ENCODE data around the gene MTHFD2L. TPM values are rescaled to one million over a fixed set of nuclear protein-coding genes. Genes with fewer than 3 reads are reported as not detected.
"Not testable (repeated sequence)": the region's sequence is repeated elsewhere in the genome, so short reads cannot be mapped to it uniquely, and the experiment has no call there.

Gene MTHFD2L
- polyA plus RNA-seq, 1 donor from 2014 or later = 5.1 TPM

GRCh38 chr4:74121643-74122579, 36.0 kb upstream of the MTHFD2L start:
- H3K27me3 Mint-ChIP-seq = peaks cover 5% of the 10 kb centered on the region
- H3K36me3 Mint-ChIP-seq = peaks cover 1% of the 10 kb centered on the region
- no peak overlapping the region for H3K27ac Mint-ChIP-seq
- H3K4me1 Mint-ChIP-seq = no peaks in the 10 kb centered on the region
- peaks cover 2 to 5% (median 4%) of the 10 kb centered on the region in 3 donors for H3K9me3 Mint-ChIP-seq
- no peak overlapping the region for H3K4me3 Mint-ChIP-seq

- no peaks in the 10 kb centered on the region for H3K36me3 Mint-ChIP-seq
- H3K4me3 Mint-ChIP-seq = no peak overlapping the region
- H3K4me1 Mint-ChIP-seq = no peaks in the 10 kb centered on the region
- peaks cover 3% of the 10 kb centered on the region for H3K27me3 Mint-ChIP-seq
- no peak overlapping the region for H3K27ac Mint-ChIP-seq
- H3K9me3 Mint-ChIP-seq = peaks cover 2 to 5% (median 2%) of the 10 kb centered on the region in 3 donors
These were observed 34.7 kb upstream of the MTHFD2L start for GRCh38 chr4:74123065-74123728.

GRCh38 chr4:74125029-74125428, 32.9 kb upstream of the MTHFD2L start:
- Mint-ChIP-seq H3K4me1 (no peaks in the 10 kb centered on the region), H3K27ac (no peak overlapping the region), H3K27me3 (peaks cover 2% of the 10 kb centered on the region), H3K36me3 (no peaks in the 10 kb centered on the region), H3K9me3 (peaks cover 2 to 7% (median 5%) of the 10 kb centered on the region in 3 donors), H3K4me3 (no peak overlapping the region)

- Mint-ChIP-seq H3K4me3 (no peak overlapping the region), H3K4me1 (no peaks in the 10 kb centered on the region), H3K9me3 (peaks cover 0 to 8% (median 0%) of the 10 kb centered on the region in 3 donors), H3K36me3 (no peaks in the 10 kb centered on the region), H3K27me3 (peaks cover 2% of the 10 kb centered on the region), H3K27ac (no peak overlapping the region)
These were observed 30.2 kb upstream of the MTHFD2L start for GRCh38 chr4:74127745-74128144.

- H3K9me3 Mint-ChIP-seq, H3K4me1 Mint-ChIP-seq, H3K36me3 Mint-ChIP-seq, H3K4me3 Mint-ChIP-seq, H3K27ac Mint-ChIP-seq, H3K27me3 Mint-ChIP-seq: not testable (repeated sequence)
These were observed 27.1 kb upstream of the MTHFD2L start for GRCh38 chr4:74130843-74131242.

GRCh38 chr4:74132188-74132587, 25.7 kb upstream of the MTHFD2L start:
- H3K9me3 Mint-ChIP-seq, H3K36me3 Mint-ChIP-seq, H3K4me3 Mint-ChIP-seq, H3K27ac Mint-ChIP-seq, H3K4me1 Mint-ChIP-seq, H3K27me3 Mint-ChIP-seq: not testable (repeated sequence)

- Mint-ChIP-seq H3K4me1 (no peaks in the 10 kb centered on the region), H3K27me3 (peaks cover 7% of the 10 kb centered on the region), H3K4me3 (no peak overlapping the region), H3K36me3 (no peaks in the 10 kb centered on the region), H3K27ac (no peak overlapping the region), H3K9me3 (peaks cover 0 to 8% (median 4%) of the 10 kb centered on the region in 3 donors)
These were observed 25.0 kb upstream of the MTHFD2L start for GRCh38 chr4:74132944-74133343.

- Mint-ChIP-seq H3K9me3 (peaks cover 0 to 8% (median 4%) of the 10 kb centered on the region in 3 donors), H3K36me3 (no peaks in the 10 kb centered on the region), H3K4me3 (no peak overlapping the region), H3K27me3 (peaks cover 7% of the 10 kb centered on the region), H3K27ac (peak overlapping the region in 1 of 3 donors; percentile 0), H3K4me1 (no peaks in the 10 kb centered on the region)
These were observed 24.0 kb upstream of the MTHFD2L start for GRCh38 chr4:74133786-74134499.

GRCh38 chr4:74134500-74134852, 23.4 kb upstream of the MTHFD2L start:
- peaks cover 9% of the 10 kb centered on the region for H3K27me3 Mint-ChIP-seq
- H3K9me3 Mint-ChIP-seq = peaks cover 0 to 7% (median 4%) of the 10 kb centered on the region in 3 donors
- no peaks in the 10 kb centered on the region for H3K4me1 Mint-ChIP-seq

GRCh38 chr4:74146581-74147129, 11.3 kb upstream of the MTHFD2L start:
- Mint-ChIP-seq H3K9me3 (peaks cover 5 to 13% (median 10%) of the 10 kb centered on the region in 3 donors), H3K27me3 (peaks cover 8% of the 10 kb centered on the region), H3K27ac (no peak overlapping the region), H3K4me1 (no peaks in the 10 kb centered on the region), H3K36me3 (no peaks in the 10 kb centered on the region), H3K4me3 (no peak overlapping the region)

More at GRCh38 chr4:74134500-74134852, 23.4 kb upstream of the MTHFD2L start:
- H3K4me3 Mint-ChIP-seq = peak overlapping the region in 1 of 4 donors; percentile 2
- no peak overlapping the region for H3K27ac Mint-ChIP-seq
- no peaks in the 10 kb centered on the region for H3K36me3 Mint-ChIP-seq

- H3K36me3 Mint-ChIP-seq = no peaks in the 10 kb centered on the region
- no peaks in the 10 kb centered on the region for H3K4me1 Mint-ChIP-seq
- H3K9me3 Mint-ChIP-seq = peaks cover 5 to 13% (median 10%) of the 10 kb centered on the region in 3 donors
- no peak overlapping the region for H3K27ac Mint-ChIP-seq
- H3K4me3 Mint-ChIP-seq = no peak overlapping the region
- peaks cover 8% of the 10 kb centered on the region for H3K27me3 Mint-ChIP-seq
These were observed 9.7 kb upstream of the MTHFD2L start for GRCh38 chr4:74148205-74148604.

- Mint-ChIP-seq H3K27ac (no peak overlapping the region), H3K4me1 (peaks cover 0 to 3% (median 3%) of the 10 kb centered on the region in 3 donors), H3K9me3 (peaks cover 0 to 2% (median 0%) of the 10 kb centered on the region in 3 donors), H3K4me3 (no peak overlapping the region), H3K27me3 (peaks cover 3% of the 10 kb centered on the region), H3K36me3 (no peaks in the 10 kb centered on the region)
These were observed 5.1 kb upstream of the MTHFD2L start for GRCh38 chr4:74152836-74153235.

- Mint-ChIP-seq H3K4me3 (peak overlapping the region; percentile 4 to 96 (median 79)), H3K4me1 (peaks cover 14 to 22% (median 14%) of the 10 kb centered on the region in 3 donors), H3K27ac (peak overlapping the region in 2 of 3 donors; percentile 16 to 64), H3K36me3 (peaks cover 3% of the 10 kb centered on the region), H3K27me3 (no peaks in the 10 kb centered on the region), H3K9me3 (no peaks in the 10 kb centered on the region)
These were observed 1.4 kb upstream of the MTHFD2L start for GRCh38 chr4:74156521-74156920.

- Mint-ChIP-seq H3K36me3 (peaks cover 5% of the 10 kb centered on the region), H3K9me3 (no peaks in the 10 kb centered on the region), H3K4me3 (peak overlapping the region; percentile 92 to 96 (median 94)), H3K4me1 (peaks cover 14 to 24% (median 16%) of the 10 kb centered on the region in 3 donors), H3K27ac (peak overlapping the region in 1 of 3 donors; percentile 16), H3K27me3 (no peaks in the 10 kb centered on the region)
These were observed 764 bp upstream of the MTHFD2L start for GRCh38 chr4:74157154-74157553.

All from IgD-negative memory B cell (primary cell).